Central memory CD8-positive, alpha-beta T cell (primary cell): ENCODE data around the gene SLC35E1.

ENCODE experiments used
- ATAC-seq: fragments of 150-1000 bp; cut with Tn5 transposase; replicated peaks from 2 replicates; pipeline ENCODE4 v1.10.0; 2022; ENCODE audit warnings: mild to moderate bottlenecking, moderate FRiP score, moderate number of reproducible peaks; ENCODE audit not compliant: poor library complexity, severe bottlenecking; ENCODE audit errors: extremely low read depth
- DNase-seq, 2 donors: peaks; one replicate each; pipeline ENCODE4 v3.0.0; 2021; ENCODE audit warnings: low spot score in 2 of 2
- H3K27ac Mint-ChIP-seq: one replicate; pipeline ENCODE4 v1.8.0; 2022; ENCODE audit warnings: low read depth, mild to moderate bottlenecking, moderate library complexity, mixed read lengths
- H3K27me3 Mint-ChIP-seq: one replicate; pipeline ENCODE4 v1.8.0; 2022; ENCODE audit warnings: mixed read lengths
- H3K36me3 Mint-ChIP-seq: one replicate; pipeline ENCODE4 v1.8.0; 2022; ENCODE audit warnings: mild to moderate bottlenecking, moderate library complexity, mixed read lengths; ENCODE audit not compliant: insufficient read depth
- H3K4me1 Mint-ChIP-seq: one replicate; pipeline ENCODE4 v1.8.0; 2022; ENCODE audit warnings: mixed read lengths
- H3K4me3 Mint-ChIP-seq: one replicate; pipeline ENCODE4 v1.8.0; 2022; ENCODE audit warnings: mild to moderate bottlenecking, moderate library complexity, mixed read lengths
- H3K9me3 Mint-ChIP-seq: one replicate; pipeline ENCODE4 v1.8.0; 2022; ENCODE audit warnings: mixed read lengths

The SLC35E1 gene

GRCh38 chr19:16594131-16594586 is 21.9 kb upstream of the SLC35E1 start:
- peak; percentile 38 to 49 for DNase-seq
- Mint-ChIP-seq H3K36me3 (peaks cover 11% of the 10 kb centered on the region), H3K4me1 (peaks cover 58% of the 10 kb centered on the region), H3K4me3 (peak overlapping the region; percentile 71), H3K27ac (peak overlapping the region; percentile 91), H3K27me3 (no peaks in the 10 kb centered on the region), H3K9me3 (no peaks in the 10 kb centered on the region)
- peak; percentile 72 for ATAC-seq

GRCh38 chr19:16593181-16593580 is 21.0 kb upstream of the SLC35E1 start:
- ATAC-seq (no peak), DNase-seq (no peak)
- H3K27ac Mint-ChIP-seq, result peak overlapping the region; percentile 35
- H3K9me3 Mint-ChIP-seq, result no peaks in the 10 kb centered on the region
- no peaks in the 10 kb centered on the region for H3K27me3 Mint-ChIP-seq
- peaks cover 68% of the 10 kb centered on the region for H3K4me1 Mint-ChIP-seq
- H3K36me3 Mint-ChIP-seq, result peaks cover 8% of the 10 kb centered on the region
- H3K4me3 Mint-ChIP-seq, result no peak overlapping the region

- no peaks in the 10 kb centered on the region for H3K9me3 Mint-ChIP-seq
- no peak for ATAC-seq
Observed at GRCh38 chr19:16591803-16592556, 19.8 kb upstream of the SLC35E1 start.

GRCh38 chr19:16590876-16591802 is 18.9 kb upstream of the SLC35E1 start:
- H3K27me3 Mint-ChIP-seq, result no peaks in the 10 kb centered on the region
- DNase-seq (no peak), ATAC-seq (no peak)
- H3K4me1 Mint-ChIP-seq, result peaks cover 71% of the 10 kb centered on the region
- H3K4me3 Mint-ChIP-seq, result no peak overlapping the region
- peaks cover 18% of the 10 kb centered on the region for H3K36me3 Mint-ChIP-seq
- no peaks in the 10 kb centered on the region for H3K9me3 Mint-ChIP-seq
- no peak overlapping the region for H3K27ac Mint-ChIP-seq

More at GRCh38 chr19:16591803-16592556, 19.8 kb upstream of the SLC35E1 start:
- peaks cover 72% of the 10 kb centered on the region for H3K4me1 Mint-ChIP-seq
- H3K36me3 Mint-ChIP-seq, result peaks cover 15% of the 10 kb centered on the region
- DNase-seq, result no peak
- H3K27ac Mint-ChIP-seq, result no peak overlapping the region
- no peaks in the 10 kb centered on the region for H3K27me3 Mint-ChIP-seq
- H3K4me3 Mint-ChIP-seq, result no peak overlapping the region

GRCh38 chr19:16589917-16590316 is 17.7 kb upstream of the SLC35E1 start:
- Mint-ChIP-seq H3K27me3 (no peaks in the 10 kb centered on the region), H3K4me3 (peak overlapping the region; percentile 28), H3K9me3 (no peaks in the 10 kb centered on the region), H3K27ac (no peak overlapping the region), H3K36me3 (peaks cover 25% of the 10 kb centered on the region), H3K4me1 (peaks cover 71% of the 10 kb centered on the region)
- ATAC-seq, result no peak
- DNase-seq, result no peak

GRCh38 chr19:16588824-16589577 is 16.8 kb upstream of the SLC35E1 start:
- no peak for DNase-seq
- Mint-ChIP-seq H3K27me3 (no peaks in the 10 kb centered on the region), H3K9me3 (no peaks in the 10 kb centered on the region), H3K27ac (peak overlapping the region; percentile 94), H3K36me3 (peaks cover 29% of the 10 kb centered on the region), H3K4me1 (peaks cover 70% of the 10 kb centered on the region), H3K4me3 (peak overlapping the region; percentile 72)
- ATAC-seq, result no peak

- Mint-ChIP-seq H3K4me3 (peak overlapping the region; percentile 72), H3K27ac (peak overlapping the region; percentile 94), H3K4me1 (peaks cover 61% of the 10 kb centered on the region), H3K27me3 (no peaks in the 10 kb centered on the region), H3K9me3 (no peaks in the 10 kb centered on the region), H3K36me3 (peaks cover 34% of the 10 kb centered on the region)
- peak; percentile 52 for ATAC-seq
- DNase-seq, result peak; percentile 51 to 57
Observed at GRCh38 chr19:16587833-16588823, 15.9 kb upstream of the SLC35E1 start.

- Mint-ChIP-seq H3K9me3 (no peaks in the 10 kb centered on the region), H3K4me3 (peak overlapping the region; percentile 72), H3K4me1 (peaks cover 62% of the 10 kb centered on the region), H3K27me3 (no peaks in the 10 kb centered on the region), H3K36me3 (peaks cover 39% of the 10 kb centered on the region), H3K27ac (peak overlapping the region; percentile 94)
- ATAC-seq (peak; percentile 9), DNase-seq (peak; percentile 40 to 53)
Observed at GRCh38 chr19:16586991-16587832, 15.0 kb upstream of the SLC35E1 start.

- Mint-ChIP-seq H3K4me1 (peaks cover 68% of the 10 kb centered on the region), H3K27me3 (no peaks in the 10 kb centered on the region), H3K9me3 (no peaks in the 10 kb centered on the region), H3K4me3 (peak overlapping the region; percentile 72), H3K36me3 (peaks cover 42% of the 10 kb centered on the region), H3K27ac (peak overlapping the region; percentile 94)
- ATAC-seq, result no peak
- DNase-seq, result no peak
Observed at GRCh38 chr19:16586477-16586871, 14.3 kb upstream of the SLC35E1 start.

- peaks cover 72% of the 10 kb centered on the region for H3K4me1 Mint-ChIP-seq
- peak overlapping the region; percentile 72 for H3K4me3 Mint-ChIP-seq
- H3K36me3 Mint-ChIP-seq, result peaks cover 42% of the 10 kb centered on the region
- ATAC-seq (no peak), DNase-seq (no peak)
- peak overlapping the region; percentile 94 for H3K27ac Mint-ChIP-seq
- H3K9me3 Mint-ChIP-seq, result no peaks in the 10 kb centered on the region
- H3K27me3 Mint-ChIP-seq, result no peaks in the 10 kb centered on the region
Observed at GRCh38 chr19:16585808-16586476, 13.7 kb upstream of the SLC35E1 start.
